ENCODE results near the gene GNA14. TPM values are rescaled to one million over a fixed set of nuclear protein-coding genes. Genes with fewer than 3 reads are reported as not detected.

GNA14 gene
- total RNA-seq, 1 experiment from 2014 or later, result 1.2 TPM

- H4K20me1 ChIP-seq (ENCODE audit: low read length), result no peaks in the 10 kb centered on the region
- no peak overlapping the region for H3K4me2 ChIP-seq (ENCODE audit: low read length)
- CTCF ChIA-PET, result no interaction called here
- no peaks in the 10 kb centered on the region for H3K9me3 ChIP-seq (ENCODE audit: low read length)
- no peak overlapping the region for H3K27ac ChIP-seq (ENCODE audit: low read length)
- no peaks in the 10 kb centered on the region for H3K79me2 ChIP-seq (ENCODE audit: low read length)
- H2AFZ ChIP-seq (ENCODE audit: low read length), result no peak overlapping the region
- no peaks in the 10 kb centered on the region for H3K9me2 ChIP-seq (replicated peaks; ENCODE audit: low read length)
- POLR2A ChIA-PET (ENCODE audit: unreplicated experiment), result interaction anchor here (0.6 kb wide), 1 partner anchor 211 kb away, joined by 18 read pairs; no protein-coding TSS in a partner anchor
- no peak overlapping the region for H3K4me3 ChIP-seq (ENCODE audit: low read length)
- H3K27me3 ChIP-seq (ENCODE audit: low read length), result no peaks in the 10 kb centered on the region
- H3K36me3 ChIP-seq (ENCODE audit: low read depth, low read length), result no peaks in the 10 kb centered on the region
- TF ChIP-seq EZH2 (IDR thresholded peaks at IDR 0.05; ENCODE audit: low read length, unreplicated experiment), result no peak
- TF ChIP-seq CTCF (conservative IDR thresholded peaks at IDR 0.05; ENCODE audit: low read depth, low read length), result no peak
- TF ChIP-seq EZH2phosphoT487 (IDR thresholded peaks at IDR 0.05; ENCODE audit: borderline replicate concordance, low read length), result no peak
- H3K9ac ChIP-seq (ENCODE audit: low read length), result no peak overlapping the region
- BruUV-seq (replicated peaks), result no TSS peak
- no peak for ATAC-seq
- intact Hi-C loops (cut with micrococcal nuclease), result no loop called here
- H3K4me1 ChIP-seq (ENCODE audit: insufficient read depth, low read length), result peaks cover 1% of the 10 kb centered on the region
- H3F3A ChIP-seq (ENCODE audit: low read length, unreplicated experiment), result no peaks in the 10 kb centered on the region
- no peak for DNase-seq
These were observed 140.7 kb downstream of the GNA14 start for GRCh38 chr9:77507212-77507961.

GRCh38 chr9:77505232-77505631 is 142.9 kb downstream of the GNA14 start:
- Histone ChIP-seq H3K27ac (ENCODE audit: low read length) (no peak overlapping the region), H3K9me3 (ENCODE audit: low read length) (no peaks in the 10 kb centered on the region), H3K4me3 (ENCODE audit: low read length) (no peak overlapping the region), H2AFZ (ENCODE audit: low read length) (no peak overlapping the region), H3K9ac (ENCODE audit: low read length) (no peak overlapping the region), H3K27me3 (ENCODE audit: low read length) (no peaks in the 10 kb centered on the region), H3F3A (ENCODE audit: low read length, unreplicated experiment) (no peaks in the 10 kb centered on the region), H3K4me1 (ENCODE audit: insufficient read depth, low read length) (no peaks in the 10 kb centered on the region), H4K20me1 (ENCODE audit: low read length) (no peaks in the 10 kb centered on the region), H3K4me2 (ENCODE audit: low read length) (no peak overlapping the region), H3K79me2 (ENCODE audit: low read length) (no peaks in the 10 kb centered on the region), H3K36me3 (ENCODE audit: low read depth, low read length) (no peaks in the 10 kb centered on the region), H3K9me2 (replicated peaks; ENCODE audit: low read length) (no peaks in the 10 kb centered on the region)
- DNase-seq (no peak), ATAC-seq (no peak; the same call in 1 of the 2 replicates)
- POLR2A ChIA-PET (ENCODE audit: unreplicated experiment), result no interaction called here
- TF ChIP-seq EZH2 (IDR thresholded peaks at IDR 0.05; ENCODE audit: low read length, unreplicated experiment) (no peak), CTCF (conservative IDR thresholded peaks at IDR 0.05; ENCODE audit: low read depth, low read length) (no peak), EZH2phosphoT487 (IDR thresholded peaks at IDR 0.05; ENCODE audit: borderline replicate concordance, low read length) (no peak)
- intact Hi-C loops (cut with micrococcal nuclease), result no loop called here
- no TSS peak for BruUV-seq (replicated peaks)
- CTCF ChIA-PET, result no interaction called here

- intact Hi-C loops (cut with micrococcal nuclease), result no loop called here
- CTCF ChIA-PET, result no interaction called here
- no peak overlapping the region for H3K9ac ChIP-seq (ENCODE audit: low read length)
These were observed 145.6 kb downstream of the GNA14 start for GRCh38 chr9:77502568-77502967.

More at GRCh38 chr9:77502568-77502967, 145.6 kb downstream of the GNA14 start:
- no peaks in the 10 kb centered on the region for H3F3A ChIP-seq (ENCODE audit: low read length, unreplicated experiment)
- TF ChIP-seq CTCF (conservative IDR thresholded peaks at IDR 0.05; ENCODE audit: low read depth, low read length) (no peak), EZH2 (IDR thresholded peaks at IDR 0.05; ENCODE audit: low read length, unreplicated experiment) (no peak), EZH2phosphoT487 (IDR thresholded peaks at IDR 0.05; ENCODE audit: borderline replicate concordance, low read length) (no peak)
- ATAC-seq (no peak), DNase-seq (no peak)
- H2AFZ ChIP-seq (ENCODE audit: low read length), result no peak overlapping the region
- H3K36me3 ChIP-seq (ENCODE audit: low read depth, low read length), result no peaks in the 10 kb centered on the region
- POLR2A ChIA-PET (ENCODE audit: unreplicated experiment), result no interaction called here
- no peaks in the 10 kb centered on the region for H3K9me3 ChIP-seq (ENCODE audit: low read length)
- no peaks in the 10 kb centered on the region for H3K79me2 ChIP-seq (ENCODE audit: low read length)
- H3K4me2 ChIP-seq (ENCODE audit: low read length), result no peak overlapping the region
- H3K4me3 ChIP-seq (ENCODE audit: low read length), result no peak overlapping the region
- H4K20me1 ChIP-seq (ENCODE audit: low read length), result no peaks in the 10 kb centered on the region
- H3K27me3 ChIP-seq (ENCODE audit: low read length), result no peaks in the 10 kb centered on the region
- no peaks in the 10 kb centered on the region for H3K9me2 ChIP-seq (replicated peaks; ENCODE audit: low read length)
- no peaks in the 10 kb centered on the region for H3K4me1 ChIP-seq (ENCODE audit: insufficient read depth, low read length)
- H3K27ac ChIP-seq (ENCODE audit: low read length), result no peak overlapping the region
- BruUV-seq (replicated peaks), result no TSS peak

All from PC-3 (cell line).